HCT116 (cell line): Measurements from ENCODE around the gene IL17RB.

Experiments used
- CEBPB ChIP-seq: IDR thresholded peaks from 2 replicates; pipeline ENCODE4 v1.6.1; 2012; ENCODE audit warnings: low read depth
- CTCF ChIP-seq, 3 experiments: fragments of 200-600 bp in 1 of 3; sonication (generic) in 1 of 3; IDR thresholded peaks in 2 of 3; conservative IDR thresholded peaks in 1 of 3; 2 replicates each; pipeline ENCODE4 v1.5.1; 2012 to 2017; ENCODE audit warnings: low read depth in 2 of 3, low read length in 2 of 3, antibody characterized with exemption in 1 of 3, borderline replicate concordance in 1 of 3, control low read depth in 1 of 3, mild to moderate bottlenecking in 1 of 3, mixed read lengths in 1 of 3, mixed run types in 1 of 3, moderate library complexity in 1 of 3; ENCODE audit not compliant: insufficient read depth in 1 of 3
- ELF1 ChIP-seq: IDR thresholded peaks from 2 replicates; pipeline ENCODE4 v1.6.1; 2012; ENCODE audit warnings: low read depth, borderline replicate concordance
- EZH2 ChIP-seq: fragments of 200-600 bp; sonication (generic); IDR thresholded peaks from 2 replicates; pipeline ENCODE4 v1.6.1; 2017; ENCODE audit warnings: antibody characterized with exemption, mixed run types
- EZH2phosphoT487 ChIP-seq: fragments of 200-600 bp; IDR thresholded peaks from 2 replicates; pipeline ENCODE4 v1.6.1; 2018; ENCODE audit warnings: antibody characterized with exemption, borderline replicate concordance
- JUND ChIP-seq: IDR thresholded peaks from 2 replicates; pipeline ENCODE4 v1.6.1; 2012
- POLR2A ChIP-seq: IDR thresholded peaks from 2 replicates; pipeline ENCODE4 v1.7.0; 2011; ENCODE audit warnings: borderline replicate concordance; ENCODE audit not compliant: insufficient read depth, insufficient read length; ENCODE audit errors: extremely low read depth
- POLR2AphosphoS5 ChIP-seq: IDR thresholded peaks from 2 replicates; pipeline ENCODE4 v1.6.1; 2011; ENCODE audit warnings: mild to moderate bottlenecking, low read depth, low read length, moderate library complexity
- RAD21 ChIP-seq: IDR thresholded peaks from 2 replicates; pipeline ENCODE4 v1.6.1; 2012; ENCODE audit warnings: low read depth, mild to moderate bottlenecking
- SP1 ChIP-seq: IDR thresholded peaks from 2 replicates; pipeline ENCODE4 v1.6.1; 2012; ENCODE audit warnings: low read depth
- ZNF274 ChIP-seq: fragments of 200-500 bp; sonication (Bioruptor generic); IDR thresholded peaks from 2 replicates; pipeline ENCODE4 v1.6.1; 2014; ENCODE audit warnings: mild to moderate bottlenecking, low read depth, low read length, inconsistent platforms

GRCh38 chr3:53818221-53819162 lies 27.9 kb upstream of the IL17RB start:
- TF ChIP-seq POLR2A, result no peak
- no peak for TF ChIP-seq CTCF (IDR thresholded peaks at IDR 0.05 in 2 of 3, conservative IDR thresholded peaks at IDR 0.05 in 1 of 3; ENCODE audit: borderline replicate concordance in 1 of 3, insufficient read depth in 1 of 3, low read depth in 2 of 3, low read length in 2 of 3)
- TF ChIP-seq ELF1, result no peak
- TF ChIP-seq RAD21, result no peak
- no peak for TF ChIP-seq POLR2AphosphoS5
- TF ChIP-seq EZH2phosphoT487, result no peak
- TF ChIP-seq EZH2, result no peak
- no peak for TF ChIP-seq SP1
- TF ChIP-seq ZNF274, result no peak
- TF ChIP-seq CEBPB, result no peak
- no peak for TF ChIP-seq JUND
